D721Med (cell line): ENCODE results near the gene HJURP.

Source experiments
- DNase-seq: peaks from one replicate; pipeline ENCODE4 v3.0.0; 2011; ENCODE audit warnings: low spot score; ENCODE audit not compliant: insufficient read length
- FAIRE-seq: peaks from 2 replicates; lab custom pipeline; 2011; peaks lifted over from hg19 to GRCh38; lab: Jason Lieb, UNC
- TF ChIP-seq, protein P1 (sequence below): IDR thresholded peaks from 2 replicates; pipeline ENCODE4 v1.5.1; 2012; ENCODE audit warnings: mild to moderate bottlenecking, control low read depth; ENCODE audit not compliant: insufficient read depth; ENCODE audit errors: missing control alignments

The HJURP gene

DNA sequence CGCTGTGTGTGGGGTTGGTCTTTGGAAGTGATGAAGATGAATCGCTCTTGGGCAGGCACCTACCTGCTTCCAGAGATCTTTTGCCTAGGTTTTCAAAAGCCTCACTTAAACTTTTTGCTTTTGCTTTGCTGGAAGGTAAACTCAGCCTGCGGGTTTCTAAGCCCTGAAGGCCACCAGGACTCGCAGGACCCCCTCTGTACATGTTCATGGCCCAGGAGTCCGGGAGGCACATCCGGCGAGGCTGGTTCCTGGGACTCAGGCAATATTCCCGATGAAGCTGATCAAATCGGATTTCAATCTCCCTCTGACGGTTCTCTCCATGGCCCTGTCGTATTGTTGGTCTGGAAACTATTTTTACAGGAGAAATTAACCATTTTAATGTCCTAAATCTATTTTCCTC lies 13.2 kb downstream of the HJURP start:
- DNase-seq (no peak), FAIRE-seq (no peak)
- TF ChIP-seq, protein P1, sequence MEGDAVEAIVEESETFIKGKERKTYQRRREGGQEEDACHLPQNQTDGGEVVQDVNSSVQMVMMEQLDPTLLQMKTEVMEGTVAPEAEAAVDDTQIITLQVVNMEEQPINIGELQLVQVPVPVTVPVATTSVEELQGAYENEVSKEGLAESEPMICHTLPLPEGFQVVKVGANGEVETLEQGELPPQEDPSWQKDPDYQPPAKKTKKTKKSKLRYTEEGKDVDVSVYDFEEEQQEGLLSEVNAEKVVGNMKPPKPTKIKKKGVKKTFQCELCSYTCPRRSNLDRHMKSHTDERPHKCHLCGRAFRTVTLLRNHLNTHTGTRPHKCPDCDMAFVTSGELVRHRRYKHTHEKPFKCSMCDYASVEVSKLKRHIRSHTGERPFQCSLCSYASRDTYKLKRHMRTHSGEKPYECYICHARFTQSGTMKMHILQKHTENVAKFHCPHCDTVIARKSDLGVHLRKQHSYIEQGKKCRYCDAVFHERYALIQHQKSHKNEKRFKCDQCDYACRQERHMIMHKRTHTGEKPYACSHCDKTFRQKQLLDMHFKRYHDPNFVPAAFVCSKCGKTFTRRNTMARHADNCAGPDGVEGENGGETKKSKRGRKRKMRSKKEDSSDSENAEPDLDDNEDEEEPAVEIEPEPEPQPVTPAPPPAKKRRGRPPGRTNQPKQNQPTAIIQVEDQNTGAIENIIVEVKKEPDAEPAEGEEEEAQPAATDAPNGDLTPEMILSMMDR, result no peak

DNA sequence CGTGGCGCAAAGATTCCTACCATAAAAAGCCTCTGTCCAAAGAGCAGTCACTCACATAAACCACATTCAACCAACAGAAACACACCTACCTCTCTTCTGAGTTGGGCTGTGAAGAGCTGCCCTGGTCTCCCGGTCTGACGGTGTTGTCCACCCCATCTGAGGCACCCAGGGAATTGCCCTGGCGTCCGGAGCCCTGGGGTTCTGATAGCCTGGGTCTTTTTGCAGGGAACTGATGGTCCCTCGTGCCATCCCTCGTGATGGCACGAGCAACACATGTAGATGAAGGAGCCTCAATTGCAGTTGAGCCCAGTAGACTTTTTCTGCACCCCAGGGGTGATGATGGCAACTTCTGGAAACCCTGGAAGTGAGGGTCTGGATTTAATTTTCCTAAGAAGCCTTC lies 13.8 kb downstream of the HJURP start:
- FAIRE-seq (no peak), DNase-seq (no peak)
- TF ChIP-seq, protein P1, result no peak

DNA sequence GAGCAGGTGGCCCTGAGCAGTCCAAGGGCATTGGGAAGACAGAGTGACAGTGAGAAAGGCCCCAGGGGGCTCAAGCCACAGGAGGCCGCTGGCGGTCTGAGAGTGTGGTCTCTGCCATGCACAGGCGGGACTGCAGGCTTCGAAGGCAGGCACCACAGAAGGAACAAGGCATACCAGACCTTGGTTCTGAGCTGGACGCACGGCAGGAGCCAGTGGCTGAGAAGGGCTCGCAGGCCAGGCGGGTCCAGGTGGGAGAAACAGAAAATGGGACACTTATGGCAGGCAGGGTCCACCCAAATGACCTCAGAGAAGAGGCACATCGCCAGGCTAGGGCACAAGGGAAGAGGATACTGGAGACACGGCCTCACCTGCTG lies 14.9 kb downstream of the HJURP start:
- DNase-seq, result no peak
- TF ChIP-seq, protein P1, result no peak
- FAIRE-seq, result no peak

DNA sequence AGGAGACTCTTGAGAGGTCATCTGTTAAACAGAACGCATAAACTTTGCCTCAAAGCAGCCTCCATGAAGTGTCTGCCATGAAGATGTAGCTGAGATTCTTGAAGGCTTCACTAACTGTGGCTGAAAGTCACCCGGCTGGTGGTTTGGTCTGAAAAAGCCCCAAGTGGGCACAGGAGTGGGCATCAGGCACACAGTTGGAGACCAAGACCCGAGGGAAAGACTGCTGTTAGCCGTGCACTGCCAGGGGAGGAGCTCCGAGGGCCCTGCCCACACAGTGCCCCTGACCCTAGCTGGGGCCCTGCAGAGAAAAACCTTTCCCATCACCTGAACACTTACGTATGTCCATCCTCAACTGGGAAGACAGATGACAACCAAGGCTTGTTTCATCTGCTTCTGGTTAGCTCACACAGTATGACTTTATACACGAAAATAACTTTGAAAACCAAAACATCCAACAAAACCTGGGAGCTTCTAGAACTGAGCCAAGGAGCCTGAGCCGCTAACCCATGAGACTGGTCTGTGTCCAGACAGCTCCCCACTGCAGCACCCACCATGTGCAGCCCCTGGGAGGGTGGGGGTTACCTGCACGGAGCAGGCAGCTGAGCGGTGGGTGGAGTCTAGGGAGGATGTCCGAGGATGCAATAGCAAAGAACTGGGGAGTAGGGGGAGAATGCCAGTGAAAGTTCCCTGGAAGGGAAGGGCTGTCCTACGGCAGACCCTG lies 15.4 kb downstream of the HJURP start:
- TF ChIP-seq, protein P1, result no peak
- FAIRE-seq (no peak), DNase-seq (no peak)

DNA sequence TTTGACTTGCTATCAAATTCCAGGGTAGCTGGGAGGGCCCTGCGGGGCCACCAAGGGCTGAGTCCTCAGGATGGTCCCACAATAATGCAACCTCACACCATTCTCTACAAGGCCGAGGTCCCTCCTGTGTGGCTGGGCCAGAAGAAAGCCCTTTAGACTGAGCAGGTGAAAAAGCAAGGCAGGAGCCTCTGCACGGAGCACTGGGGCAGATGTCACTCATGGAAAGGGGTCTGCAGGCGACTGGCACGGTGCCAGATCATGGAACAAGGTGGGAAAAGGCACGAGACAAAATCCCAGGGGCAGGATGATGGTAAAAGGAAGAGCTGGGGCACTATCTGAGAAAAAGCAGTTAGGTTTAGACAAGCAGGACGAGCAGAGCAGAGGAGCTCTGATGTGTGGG lies 16.1 kb downstream of the HJURP start:
- TF ChIP-seq, protein P1, result no peak
- FAIRE-seq (no peak), DNase-seq (no peak)

DNA sequence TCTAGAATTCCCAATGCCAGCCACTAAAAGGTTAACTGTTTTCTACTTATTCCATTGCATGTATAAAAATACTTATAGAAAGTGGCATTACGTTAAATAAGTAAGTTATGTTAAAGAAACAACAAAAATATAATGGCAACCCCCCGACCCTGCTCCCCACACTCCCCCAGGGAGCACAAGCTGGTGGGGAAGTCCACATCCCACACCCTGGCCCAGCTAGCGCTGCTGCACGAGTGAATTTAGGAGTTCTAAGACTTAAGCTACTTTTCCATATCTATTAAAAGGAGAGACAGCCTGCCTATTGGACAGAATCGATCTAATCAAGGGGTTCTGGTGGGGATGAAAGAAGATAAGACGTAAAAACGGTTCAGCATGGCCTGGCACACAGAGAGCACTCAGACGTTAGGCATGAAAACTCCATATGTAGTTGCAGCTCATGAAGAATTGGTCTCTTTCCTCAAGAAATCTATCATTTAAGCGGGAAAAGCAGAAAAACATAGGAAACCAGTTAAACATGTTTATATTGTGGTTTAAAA lies 16.6 kb downstream of the HJURP start:
- no peak for FAIRE-seq
- TF ChIP-seq, protein P1, result no peak

DNA sequence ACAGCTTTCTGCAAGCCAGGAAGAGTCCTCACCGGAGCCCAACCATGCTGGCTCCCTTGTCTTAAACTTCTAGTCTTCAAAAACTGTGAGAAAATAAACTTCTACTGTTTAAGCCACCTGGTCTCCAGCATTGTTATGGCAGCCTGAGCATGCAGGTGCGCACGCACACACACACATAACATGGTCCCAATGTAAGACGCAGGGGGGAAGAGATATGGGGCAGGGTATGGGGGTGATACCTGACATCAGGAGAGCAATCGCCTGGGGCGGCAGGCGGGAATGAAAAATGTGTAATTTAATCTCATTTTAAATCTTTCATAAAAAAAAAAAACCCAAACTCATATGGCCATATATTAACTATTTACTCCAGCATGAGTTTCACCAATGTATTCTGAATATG lies 18.0 kb downstream of the HJURP start:
- FAIRE-seq (no peak), DNase-seq (no peak)
- TF ChIP-seq, protein P1, result no peak

More for the DNA sequence above, 16.6 kb downstream of the HJURP start:
- DNase-seq, result no peak
